ENCODE data around the gene CCDC110. TPM values are rescaled to one million over a fixed set of nuclear protein-coding genes. Genes with fewer than 3 reads are reported as not detected.

CCDC110 gene
- polyA plus RNA-seq, 1 experiment = 1.1 TPM

- ChIA-PET POLR2A (interaction anchor here (1.0 to 3.0 kb wide), 2 partner anchors 29 to 142 kb away, joined by 3 to 15 read pairs; partner anchors contain the start of gene UFSP2), CTCF (interaction anchor here (1.0 to 2.2 kb wide), 2 partner anchors 202 to 642 kb away, joined by 3 to 8 read pairs; no protein-coding TSS in a partner anchor)
- peak overlapping the region; percentile 73 for H3K4me3 ChIP-seq (ENCODE audit: low read depth, low read length)
- no peak for TF ChIP-seq CTCF (IDR thresholded peaks at IDR 0.05; ENCODE audit: low read depth, low read length)
- no peaks in the 10 kb centered on the region for H3K9me3 ChIP-seq (ENCODE audit: control insufficient read depth, insufficient read depth, low read length)
- no peaks in the 10 kb centered on the region for H3K27me3 ChIP-seq (ENCODE audit: control insufficient read depth, insufficient read depth, low read length)
- peak overlapping the region; percentile 93 for H3K27ac ChIP-seq (ENCODE audit: low read depth, low read length)
- DNase-seq (ENCODE audit: low read depth, low spot score) = peak; percentile 91
Measured at GRCh38 chr4:185395956-185396723, 75.4 kb downstream of the CCDC110 start.

GRCh38 chr4:185395238-185395955 is 76.1 kb downstream of the CCDC110 start, which contains the start of gene LRP2BP:
LRP2BP (minus strand) TSS chr4:185395924; CDS start chr4:185378186, 17,738 bp downstream.
- peak within 1 kb of the TSS; percentile 93 for H3K27ac ChIP-seq (ENCODE audit: low read depth, low read length)
- TF ChIP-seq CTCF (IDR thresholded peaks at IDR 0.05; ENCODE audit: low read depth, low read length) = no peak
- no peak for DNase-seq (ENCODE audit: low read depth, low spot score)
- H3K4me3 ChIP-seq (ENCODE audit: low read depth, low read length) = peak within 1 kb of the TSS; percentile 73
- ChIA-PET CTCF (interaction anchor here (0.5 to 2.2 kb wide), 7 partner anchors 203 to 643 kb away, joined by 3 to 8 read pairs (median 4); no protein-coding TSS in a partner anchor), POLR2A (interaction anchor here (3.0 kb wide), 1 partner anchor 30 kb away, joined by 15 read pairs; the partner anchor contains the start of gene UFSP2)
- no peaks in the 10 kb centered on the region for H3K27me3 ChIP-seq (ENCODE audit: control insufficient read depth, insufficient read depth, low read length)
- H3K9me3 ChIP-seq (ENCODE audit: control insufficient read depth, insufficient read depth, low read length) = no peaks in the 10 kb centered on the region

Small RNA genes within 50 kb of the gene (small RNA-seq; reads per million reads assigned to genes)
- gene RF00019 (ENCODE audit: insufficient read length, low read depth) = not detected

Other genes starting within 250 kb of the CCDC110 start
- gene LRP2BP, start 75.8 kb downstream of the CCDC110 start, polyA plus RNA-seq (2011; rRNA removed) = 0.05 and 0.09 TPM in 2 replicates
- 3.1 and 3.6 TPM in 2 replicates for gene ANKRD37, start 74.9 kb downstream of the CCDC110 start, polyA plus RNA-seq (2011; rRNA removed)
- gene UFSP2, start 45.8 kb downstream of the CCDC110 start, polyA plus RNA-seq (2011; rRNA removed) = 41.2 and 54.1 TPM in 2 replicates
- gene PDLIM3, start 63.8 kb upstream of the CCDC110 start, polyA plus RNA-seq (2011; rRNA removed) = 15.2 and 15.4 TPM in 2 replicates